Activated effector memory CD4-positive, alpha-beta T cell treated with anti-CD3 and anti-CD28 coated beads, Interleukin-2, amount 50 U/mL, for 16 hours (primary cell): ENCODE data around the gene FAM174A.
"Not testable (repeated sequence)": the region's sequence is repeated elsewhere in the genome, so short reads cannot be mapped to it uniquely, and the experiment has no call there.

Experiments used
- DNase-seq: peaks from one replicate; pipeline ENCODE4 v3.0.0-alpha.2; 2020

The FAM174A gene

DNA sequence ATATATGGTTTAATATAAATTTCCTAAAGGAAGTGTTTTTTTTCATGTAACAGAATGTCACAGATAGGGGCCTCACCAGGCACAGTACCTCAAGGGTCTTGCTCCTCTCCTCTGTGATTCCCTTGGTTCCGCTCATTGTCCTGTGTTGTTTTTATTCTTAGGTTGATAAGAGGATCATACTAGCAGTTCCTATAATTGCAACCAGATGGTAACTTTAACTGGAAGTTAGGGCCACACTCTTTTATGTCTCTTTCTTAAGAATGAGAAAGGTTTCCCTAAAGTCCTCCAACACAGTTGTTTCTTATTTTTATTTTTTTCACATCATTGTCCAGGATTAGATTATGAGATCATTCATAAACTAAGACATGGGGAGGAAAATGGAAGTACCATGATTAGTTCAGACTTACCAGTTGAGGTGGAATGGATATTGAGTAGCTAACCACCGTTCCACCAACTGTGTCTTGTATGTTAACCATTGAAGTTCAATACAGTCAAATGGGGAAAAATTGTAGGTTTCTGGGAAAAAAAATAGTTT, 41.1 kb downstream of the FAM174A start:
- no peak for DNase-seq

- no peak for DNase-seq
Observed at GRCh38 chr5:100577506-100577905, 42.3 kb downstream of the FAM174A start.

DNA sequence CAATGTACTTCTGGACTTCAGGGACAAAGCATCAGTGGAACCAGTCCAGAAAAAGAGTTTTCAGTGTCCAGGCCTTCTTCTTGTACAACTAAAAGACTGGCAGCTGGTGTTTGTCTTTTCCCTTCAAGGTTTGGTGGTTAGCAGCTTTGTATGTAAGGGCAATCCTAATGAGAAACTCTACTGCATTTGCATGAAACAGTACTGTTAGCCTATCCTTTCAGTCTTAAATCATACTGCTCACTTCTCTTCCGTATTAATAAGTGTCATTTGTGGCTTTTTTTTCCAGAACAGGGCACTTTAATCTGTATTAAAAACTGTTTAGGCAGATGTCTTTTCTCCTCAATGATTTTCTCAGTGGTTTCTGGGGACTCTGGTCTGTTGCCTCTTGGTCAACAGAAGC, 48.9 kb downstream of the FAM174A start:
- DNase-seq = no peak

GRCh38 chr5:100584889-100585288, 49.7 kb downstream of the FAM174A start:
- DNase-seq = no peak

DNA sequence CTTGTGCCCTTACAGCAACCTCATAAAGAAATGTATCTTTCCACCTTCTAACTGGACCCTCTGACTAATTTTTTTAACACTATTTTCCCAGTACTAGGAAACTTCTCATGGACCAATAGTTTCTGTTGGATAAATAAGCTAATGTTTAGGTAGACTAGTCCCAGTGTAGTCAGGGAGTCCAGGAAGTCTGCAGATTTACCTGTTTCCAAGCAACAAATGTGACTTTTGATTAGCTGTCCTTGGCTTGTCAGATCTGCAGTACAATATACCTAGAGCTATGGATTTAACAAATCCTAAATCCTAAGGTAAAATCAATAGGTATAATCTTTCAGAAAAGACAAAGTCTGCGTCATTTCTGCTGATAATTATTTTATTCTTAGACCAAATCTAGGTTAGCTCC, 55.7 kb downstream of the FAM174A start:
- DNase-seq = no peak

GRCh38 chr5:100595152-100595811, 60.1 kb downstream of the FAM174A start:
- no peak for DNase-seq

- DNase-seq = no peak
Observed at GRCh38 chr5:100595812-100596173, 60.6 kb downstream of the FAM174A start.

- no peak for DNase-seq
Observed at GRCh38 chr5:100598446-100598845, 63.3 kb downstream of the FAM174A start.

DNA sequence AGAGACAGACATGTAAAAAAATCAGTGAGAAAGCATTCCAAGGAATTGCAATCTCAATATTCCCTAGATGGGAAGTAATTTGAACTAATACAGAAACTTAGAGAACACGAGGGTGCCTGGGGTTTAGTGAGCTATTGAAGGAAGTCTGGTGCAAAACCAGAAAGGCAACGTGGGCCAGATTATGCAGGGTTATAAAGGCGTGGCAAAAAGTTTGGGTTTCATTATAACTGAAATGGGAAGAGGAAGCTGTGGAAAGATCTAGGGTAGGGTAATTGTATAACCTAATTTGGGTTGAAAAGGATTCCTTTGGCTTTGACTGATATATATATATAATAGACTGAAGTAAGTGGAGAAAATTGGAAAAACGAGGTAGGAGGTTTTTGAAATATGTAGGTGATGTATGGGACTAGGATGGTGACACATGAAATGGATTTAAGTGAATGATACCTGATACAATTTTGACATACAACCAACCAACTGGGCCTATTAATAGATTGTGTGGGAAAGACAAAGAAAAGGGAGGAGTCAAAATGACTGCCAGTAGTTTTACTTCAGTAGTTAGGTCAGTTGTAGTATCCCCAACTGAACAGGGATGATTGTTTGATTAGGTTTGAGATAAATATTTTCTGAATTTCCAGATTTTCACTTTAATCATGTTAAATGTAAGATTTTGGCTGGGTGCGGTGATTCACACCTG, 65.3 kb downstream of the FAM174A start:
- no peak for DNase-seq

DNA sequence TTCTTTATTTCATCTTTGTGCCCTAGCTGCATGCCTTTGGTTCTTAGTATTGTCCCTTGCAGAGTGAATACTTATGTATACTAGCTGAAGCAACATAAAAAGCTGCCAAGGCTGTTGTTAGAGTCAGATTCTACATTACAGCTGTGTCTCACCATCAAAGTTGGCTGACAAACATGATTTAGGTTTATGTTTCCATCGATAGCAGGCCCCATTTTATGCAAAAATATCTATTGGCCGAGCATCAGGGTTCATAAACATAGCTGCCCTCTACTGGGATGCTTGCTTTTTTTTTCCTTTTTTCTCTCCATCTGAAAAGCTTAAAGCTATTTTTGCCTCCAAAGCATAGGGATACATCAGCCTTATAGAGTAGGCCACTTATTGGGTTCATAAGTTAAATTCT, 68.0 kb downstream of the FAM174A start:
- no peak for DNase-seq

DNA sequence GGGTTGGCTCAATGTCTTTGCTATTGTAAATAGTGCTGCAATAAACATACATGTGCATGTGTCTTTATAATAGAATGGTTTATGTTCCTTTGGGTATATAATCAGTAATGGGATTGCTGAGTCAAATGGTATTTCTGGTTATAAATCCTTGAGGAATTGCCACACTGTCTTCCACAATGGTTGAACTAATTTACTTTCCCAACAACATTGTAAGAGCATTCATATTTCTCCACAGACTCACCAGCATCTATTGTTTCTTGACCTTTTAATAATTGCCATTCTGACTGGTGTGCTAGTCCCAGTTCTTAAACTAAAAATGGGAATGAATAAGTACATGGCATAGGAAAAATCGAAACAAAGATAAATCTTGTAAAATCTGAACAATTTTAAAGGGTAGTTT, 68.8 kb downstream of the FAM174A start:
- not testable (repeated sequence) for DNase-seq

- no peak for DNase-seq
Observed at GRCh38 chr5:100609594-100609993, 74.4 kb downstream of the FAM174A start.

GRCh38 chr5:100614308-100614707, 79.1 kb downstream of the FAM174A start:
- no peak for DNase-seq

- no peak for DNase-seq
Observed at GRCh38 chr5:100615362-100615761, 80.2 kb downstream of the FAM174A start.

DNA sequence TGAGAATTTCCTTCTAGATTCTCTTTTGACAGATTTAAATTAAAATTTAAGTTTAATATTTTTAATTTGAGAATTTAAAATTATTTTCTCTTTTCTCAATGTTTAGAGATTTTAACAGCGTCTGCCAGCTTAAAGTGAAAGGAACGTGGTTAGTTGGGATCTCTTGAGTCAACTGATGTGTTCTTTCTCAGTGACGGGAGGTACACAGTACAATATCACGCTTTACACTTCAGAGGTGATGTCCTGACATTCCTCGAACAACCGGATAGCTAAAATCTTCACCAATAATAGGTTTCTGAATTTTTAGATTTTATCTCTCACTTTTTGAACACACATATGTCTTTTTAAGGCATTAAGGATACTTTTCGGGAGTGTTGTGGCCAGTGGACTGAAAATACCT, 81.1 kb downstream of the FAM174A start:
- DNase-seq = no peak

DNA sequence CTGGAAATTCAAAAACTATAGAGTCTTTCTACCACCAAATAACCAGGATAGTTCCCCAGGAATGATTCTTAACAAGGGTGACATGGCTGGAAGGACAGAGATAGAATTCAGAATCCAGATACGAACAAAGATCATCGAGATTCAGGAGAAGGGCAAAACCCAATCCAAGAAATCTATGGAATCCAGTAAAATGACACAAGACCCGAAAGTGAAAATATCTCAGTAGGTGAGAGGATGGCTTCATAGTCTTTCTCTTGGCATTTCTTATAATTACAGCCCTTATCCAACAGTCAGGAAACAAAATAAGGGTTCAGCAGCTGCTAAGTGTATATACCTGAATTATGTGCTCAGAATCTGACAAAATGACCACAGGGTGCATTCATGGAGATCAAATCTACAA, 81.8 kb downstream of the FAM174A start:
- DNase-seq = no peak

- DNase-seq = no peak
Observed at GRCh38 chr5:100623719-100624118, 88.5 kb downstream of the FAM174A start.

- no peak for DNase-seq
Observed at GRCh38 chr5:100634937-100635534, 99.9 kb downstream of the FAM174A start.
